D341Med (cell line): ENCODE results near the gene COPG1.
A peak's percentile ranks its signal among the peaks of the same experiment; 100 is the strongest.

Source experiments
- DNase-seq: peaks from one replicate; pipeline ENCODE4 v3.0.0; 2012; ENCODE audit warnings: low spot score

COPG1 gene

GRCh38 chr3:129280183-129280582 is 30.8 kb downstream of the COPG1 start:
- DNase-seq: no peak

- DNase-seq: no peak
Observed at GRCh38 chr3:129281726-129282125, 32.3 kb downstream of the COPG1 start.

GRCh38 chr3:129282727-129283327 is 33.4 kb downstream of the COPG1 start:
- no peak for DNase-seq

- peak; percentile 61 for DNase-seq
Observed at GRCh38 chr3:129286081-129286480, 36.7 kb downstream of the COPG1 start.

GRCh38 chr3:129288446-129288845 is 39.0 kb downstream of the COPG1 start:
- DNase-seq: no peak

- no peak for DNase-seq
Observed at GRCh38 chr3:129289201-129289921, 40.0 kb downstream of the COPG1 start.

GRCh38 chr3:129291236-129291886 is 42.0 kb downstream of the COPG1 start:
- no peak for DNase-seq

- no peak for DNase-seq
Observed at GRCh38 chr3:129295286-129295685, 45.9 kb downstream of the COPG1 start.

GRCh38 chr3:129304146-129304961 is 54.9 kb downstream of the COPG1 start:
- DNase-seq: no peak

GRCh38 chr3:129304962-129305222 is 55.5 kb downstream of the COPG1 start:
- DNase-seq: no peak

GRCh38 chr3:129305592-129306091 is 56.2 kb downstream of the COPG1 start:
- DNase-seq: no peak

- DNase-seq: no peak
Observed at GRCh38 chr3:129308636-129309035, 59.2 kb downstream of the COPG1 start.

GRCh38 chr3:129310111-129311011 is 61.0 kb downstream of the COPG1 start:
- DNase-seq: no peak

GRCh38 chr3:129311054-129311902 is 61.9 kb downstream of the COPG1 start:
- DNase-seq: no peak

GRCh38 chr3:129312021-129312639 is 62.7 kb downstream of the COPG1 start:
- DNase-seq: no peak

- DNase-seq: no peak
Observed at GRCh38 chr3:129312671-129313414, 63.4 kb downstream of the COPG1 start.

- no peak for DNase-seq
Observed at GRCh38 chr3:129313415-129313664, 63.9 kb downstream of the COPG1 start.

GRCh38 chr3:129313665-129314385 is 64.4 kb downstream of the COPG1 start:
- DNase-seq: no peak
